SU-DHL-6 (cell line): ENCODE measurements around the gene SHROOM1.
"Not testable (repeated sequence)": the region's sequence is repeated elsewhere in the genome, so short reads cannot be mapped to it uniquely, and the experiment has no call there.

ENCODE experiments used
- H2AFZ ChIP-seq: fragments of 200-600 bp; sonication (generic); 2 replicates; pipeline ENCODE4 v1.6.1; 2014; ENCODE audit warnings: low read depth, mild to moderate bottlenecking, moderate library complexity, mixed read lengths, antibody characterized with exemption, low read length; ENCODE audit not compliant: severe bottlenecking
- H3F3A ChIP-seq: fragments of 200-600 bp; shearing (Covaris generic); 2 replicates; pipeline ENCODE4 v1.6.0; 2016; ENCODE audit warnings: antibody characterized with exemption, mild to moderate bottlenecking; ENCODE audit not compliant: insufficient read depth
- H3K27ac ChIP-seq: fragments of 200-600 bp; sonication (generic); 2 replicates; pipeline ENCODE4 v1.5.1; 2016; ENCODE audit warnings: low read depth, mild to moderate bottlenecking, low read length, moderate library complexity, mixed read lengths
- H3K27me3 ChIP-seq: fragments of 200-600 bp; sonication (generic), shearing (Covaris generic); 2 replicates; pipeline ENCODE4 v1.6.0; 2014; ENCODE audit warnings: mild to moderate bottlenecking, low read length
- H3K36me3 ChIP-seq: fragments of 200-600 bp; sonication (generic); 2 replicates; pipeline ENCODE4 v1.6.1; 2014; ENCODE audit warnings: mild to moderate bottlenecking, low read length, mixed read lengths
- H3K4me2 ChIP-seq: fragments of 300-600, 200-600 bp; shearing (Covaris generic), sonication (generic); 2 replicates; pipeline ENCODE4 v1.6.0; 2014; ENCODE audit warnings: low read length, low read depth, mild to moderate bottlenecking; ENCODE audit not compliant: poor library complexity, severe bottlenecking
- H3K4me3 ChIP-seq: fragments of 200-600 bp; sonication (generic); 2 replicates; pipeline ENCODE4 v1.5.1; 2014; ENCODE audit warnings: antibody characterized with exemption, low read length, mild to moderate bottlenecking, mixed read lengths; ENCODE audit not compliant: insufficient read depth, poor library complexity, severe bottlenecking
- H3K79me2 ChIP-seq: fragments of 200-600 bp; sonication (generic); 2 replicates; pipeline ENCODE4 v1.6.1; 2014; ENCODE audit warnings: mild to moderate bottlenecking, low read length, moderate library complexity; ENCODE audit not compliant: insufficient read depth
- H3K9ac ChIP-seq: fragments of 200-600 bp; sonication (generic); 2 replicates; pipeline ENCODE4 v1.7.0; 2014; ENCODE audit warnings: mild to moderate bottlenecking, low read length
- H3K9me2 ChIP-seq: fragments of 200-600 bp; sonication (generic); replicated peaks from 2 replicates; pipeline ENCODE4 v1.6.1; 2014; ENCODE audit warnings: low read length; ENCODE audit not compliant: insufficient read depth
- H3K9me3 ChIP-seq: fragments of 200-600 bp; sonication (generic); 2 replicates; pipeline ENCODE4 v1.6.1; 2014; ENCODE audit warnings: low read length, mixed read lengths; ENCODE audit not compliant: insufficient read depth
- H4K20me1 ChIP-seq: fragments of 200-600 bp; sonication (generic); 2 replicates; pipeline ENCODE4 v1.6.1; 2014; ENCODE audit warnings: low read depth, mild to moderate bottlenecking, antibody characterized with exemption, low read length, moderate library complexity, mixed read lengths
- EZH2phosphoT487 ChIP-seq: fragments of 200-600 bp; sonication (generic), shearing (Covaris generic); conservative IDR thresholded peaks from 2 replicates; pipeline ENCODE4 v1.6.1; 2018; ENCODE audit warnings: mild to moderate bottlenecking, antibody characterized with exemption, low read length, moderate library complexity, mixed read lengths
- TF ChIP-seq, protein P1 (sequence below): fragments of 200-600 bp; sonication (generic); IDR thresholded peaks from one replicate; pipeline ENCODE4 v1.5.1; 2017; ENCODE audit warnings: antibody characterized with exemption, mild to moderate bottlenecking, low read length, moderate library complexity; ENCODE audit not compliant: insufficient read depth, poor library complexity, severe bottlenecking

The SHROOM1 gene

DNA sequence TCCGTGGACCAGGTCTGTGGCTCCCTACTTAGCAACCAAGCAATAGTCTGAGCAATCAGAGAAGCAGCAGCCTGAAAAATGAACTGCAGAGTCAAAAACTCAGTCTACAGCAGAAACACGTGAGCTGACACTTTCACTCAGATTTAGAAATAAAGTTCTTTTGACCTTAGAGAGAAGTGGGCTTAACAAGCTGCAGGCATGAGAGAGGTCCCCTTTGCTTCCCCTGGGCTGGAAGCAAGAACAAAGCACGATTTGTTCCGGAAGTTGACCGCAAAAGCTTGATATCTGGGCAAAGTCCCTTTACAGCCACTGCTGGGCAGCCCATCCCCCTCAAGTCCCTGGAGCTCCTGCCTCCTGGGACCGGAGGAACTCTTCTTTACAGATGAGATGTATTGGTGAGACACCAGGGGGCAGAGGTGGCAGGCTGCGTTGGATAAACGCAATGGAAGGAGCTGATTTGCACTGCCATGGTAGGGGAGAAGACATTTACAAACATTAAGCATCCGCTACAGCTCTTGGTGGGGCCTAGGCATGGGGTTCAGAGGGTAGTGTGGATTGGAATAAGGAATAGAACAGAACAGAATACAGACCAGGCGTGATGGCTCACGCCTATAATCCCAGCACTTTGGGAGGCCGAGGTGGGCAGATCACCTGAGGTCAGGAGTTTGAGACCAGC, 23.1 kb downstream of the SHROOM1 start:
- Histone ChIP-seq H3K4me2 (no peak overlapping the region), H3K27ac (no peak overlapping the region), H4K20me1 (no peaks in the 10 kb centered on the region), H3K9me2 (no peaks in the 10 kb centered on the region), H3K36me3 (no peaks in the 10 kb centered on the region), H3K79me2 (no peaks in the 10 kb centered on the region), H2AFZ (no peak overlapping the region), H3K27me3 (no peaks in the 10 kb centered on the region), H3K9ac (no peak overlapping the region), H3K4me3 (no peak overlapping the region), H3F3A (no peaks in the 10 kb centered on the region), H3K9me3 (no peaks in the 10 kb centered on the region)
- no peak for TF ChIP-seq EZH2phosphoT487
- TF ChIP-seq, protein P1, sequence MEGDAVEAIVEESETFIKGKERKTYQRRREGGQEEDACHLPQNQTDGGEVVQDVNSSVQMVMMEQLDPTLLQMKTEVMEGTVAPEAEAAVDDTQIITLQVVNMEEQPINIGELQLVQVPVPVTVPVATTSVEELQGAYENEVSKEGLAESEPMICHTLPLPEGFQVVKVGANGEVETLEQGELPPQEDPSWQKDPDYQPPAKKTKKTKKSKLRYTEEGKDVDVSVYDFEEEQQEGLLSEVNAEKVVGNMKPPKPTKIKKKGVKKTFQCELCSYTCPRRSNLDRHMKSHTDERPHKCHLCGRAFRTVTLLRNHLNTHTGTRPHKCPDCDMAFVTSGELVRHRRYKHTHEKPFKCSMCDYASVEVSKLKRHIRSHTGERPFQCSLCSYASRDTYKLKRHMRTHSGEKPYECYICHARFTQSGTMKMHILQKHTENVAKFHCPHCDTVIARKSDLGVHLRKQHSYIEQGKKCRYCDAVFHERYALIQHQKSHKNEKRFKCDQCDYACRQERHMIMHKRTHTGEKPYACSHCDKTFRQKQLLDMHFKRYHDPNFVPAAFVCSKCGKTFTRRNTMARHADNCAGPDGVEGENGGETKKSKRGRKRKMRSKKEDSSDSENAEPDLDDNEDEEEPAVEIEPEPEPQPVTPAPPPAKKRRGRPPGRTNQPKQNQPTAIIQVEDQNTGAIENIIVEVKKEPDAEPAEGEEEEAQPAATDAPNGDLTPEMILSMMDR = no peak

DNA sequence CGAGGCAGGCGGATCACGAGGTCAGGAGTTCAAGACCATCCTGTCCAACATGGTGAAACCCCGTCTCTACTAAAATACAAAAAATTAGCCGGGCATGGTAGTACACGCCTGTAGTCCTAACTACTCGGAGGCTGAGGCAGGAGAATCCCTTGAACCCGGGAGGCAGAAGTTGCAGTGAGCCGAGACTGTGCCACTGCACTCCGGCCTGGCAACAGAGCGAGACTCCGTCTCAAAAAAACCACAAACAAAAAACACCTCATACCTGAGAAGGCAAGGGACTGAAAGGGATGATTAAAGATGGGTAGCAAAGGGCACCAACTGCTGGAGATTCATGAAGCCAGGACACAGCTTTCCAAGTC, 23.7 kb downstream of the SHROOM1 start:
- not testable (repeated sequence) for H3F3A ChIP-seq, H3K27me3 ChIP-seq, H3K4me2 ChIP-seq, H3K79me2 ChIP-seq, H3K4me3 ChIP-seq, H3K9me3 ChIP-seq, H3K36me3 ChIP-seq, H4K20me1 ChIP-seq, H2AFZ ChIP-seq, H3K27ac ChIP-seq, H3K9ac ChIP-seq, H3K9me2 ChIP-seq

DNA sequence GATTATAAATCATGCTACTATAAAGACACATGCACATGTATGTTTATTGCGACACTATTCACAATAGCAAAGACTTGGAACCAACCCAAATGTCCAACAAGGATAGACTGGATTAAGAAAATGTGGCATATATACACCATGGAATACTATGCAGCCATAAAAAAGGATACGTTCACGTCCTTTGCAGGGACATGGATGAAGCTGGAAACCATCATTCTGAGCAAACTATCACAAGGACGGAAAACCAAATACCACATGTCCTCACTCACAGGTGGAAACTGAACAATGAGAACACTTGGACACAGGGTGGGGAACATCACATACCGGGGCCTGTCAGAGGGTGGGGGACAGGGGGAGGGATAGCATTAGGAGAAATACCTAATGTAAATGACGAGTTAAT, 24.6 kb downstream of the SHROOM1 start:
- H3K27me3 ChIP-seq, H3F3A ChIP-seq, H3K27ac ChIP-seq, H3K36me3 ChIP-seq, H3K9ac ChIP-seq, H3K79me2 ChIP-seq, H3K4me2 ChIP-seq, H3K4me3 ChIP-seq, H2AFZ ChIP-seq, H3K9me3 ChIP-seq, H3K9me2 ChIP-seq, H4K20me1 ChIP-seq: not testable (repeated sequence)

DNA sequence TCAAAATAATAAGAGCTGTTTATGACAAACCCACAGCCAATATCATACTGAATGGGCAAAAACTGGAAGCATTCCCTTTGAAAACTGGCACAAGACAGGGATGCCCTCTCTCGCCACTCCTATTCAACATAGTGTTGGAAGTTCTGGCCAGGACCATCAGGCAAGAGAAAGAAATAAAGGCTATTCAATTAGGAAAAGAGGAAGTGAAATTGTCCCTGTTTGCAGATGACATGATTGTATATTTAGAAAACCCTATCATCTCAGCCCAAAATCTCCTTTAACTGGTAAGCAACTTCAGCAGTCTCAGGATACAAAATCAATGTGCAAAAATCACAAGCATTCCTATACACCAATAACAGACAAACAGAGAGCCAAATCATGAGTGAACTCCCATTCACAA, 26.2 kb downstream of the SHROOM1 start:
- not testable (repeated sequence) for H3K9me3 ChIP-seq, H3F3A ChIP-seq, H3K4me2 ChIP-seq, H3K9me2 ChIP-seq, H2AFZ ChIP-seq, H3K27ac ChIP-seq, H3K4me3 ChIP-seq, H3K9ac ChIP-seq, H3K36me3 ChIP-seq, H3K79me2 ChIP-seq, H4K20me1 ChIP-seq, H3K27me3 ChIP-seq

DNA sequence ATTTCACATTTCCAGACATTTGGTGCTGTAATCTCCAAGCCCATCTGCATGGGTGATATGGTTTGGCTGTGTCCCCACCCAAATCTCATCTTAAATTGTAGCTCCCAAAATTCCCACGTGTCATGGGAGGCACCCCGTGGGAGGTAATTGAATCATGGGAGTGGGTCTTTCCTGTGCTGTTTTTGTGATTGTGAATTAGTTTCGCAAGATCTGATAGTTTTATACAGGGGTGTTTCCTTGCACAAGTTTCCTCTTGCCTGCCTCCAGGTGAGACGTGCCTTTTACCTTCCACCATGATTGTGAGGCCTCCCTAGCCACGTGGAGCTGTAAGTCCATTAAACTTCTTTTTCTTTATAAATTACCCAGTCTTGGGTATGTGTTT, 27.8 kb downstream of the SHROOM1 start:
- H3K9ac ChIP-seq, H3K4me3 ChIP-seq, H3K79me2 ChIP-seq, H3K36me3 ChIP-seq, H3K9me2 ChIP-seq, H3F3A ChIP-seq, H3K27ac ChIP-seq, H4K20me1 ChIP-seq, H3K9me3 ChIP-seq, H3K27me3 ChIP-seq, H3K4me2 ChIP-seq, H2AFZ ChIP-seq: not testable (repeated sequence)
